A549 (cell line): ENCODE measurements around the gene ERFE. TPM values are rescaled to one million over a fixed set of nuclear protein-coding genes. Genes with fewer than 3 reads are reported as not detected.

Source experiments
- ATAC-seq, 2 experiments: fragments of 200-7000 bp in 1 of 2; fragments of >200 bp in 1 of 2; cut with Nextera tagmentation in 1 of 2; cut with Tn5 transposase in 1 of 2; 3 replicates each; pipeline versions ENCODE4 v1.8.0 to v1.9.1; 2018 to 2020; ENCODE audit warnings: mild to moderate bottlenecking in 1 of 2, moderate library complexity in 1 of 2
- CTCF ChIA-PET: fragments of 300-600 bp; sonication (Branson Sonifier 250); formaldehyde crosslinking; extraction: SDS; loops from one replicate; lab custom pipeline; 2021; ENCODE audit warnings: antibody characterized with exemption, inconsistent platforms; lab: Yijun Ruan, JAX
- POLR2A ChIA-PET: fragments of 350-600 bp; formaldehyde crosslinking; extraction: SDS; loops from one replicate; lab custom pipeline; 2021; ENCODE audit warnings: antibody characterized with exemption, inconsistent platforms; lab: Yijun Ruan, JAX
- DNase-seq, 2 experiments: peaks; one replicate each; pipeline versions ENCODE4 v3.0.0 to v3.0.0-alpha.2; 2011 to 2016; ENCODE audit warnings: low read depth in 1 of 2, low spot score in 1 of 2
- FAIRE-seq: peaks from 2 replicates; lab custom pipeline; 2011; peaks lifted over from hg19 to GRCh38; lab: Jason Lieb, UNC
- H3K27ac ChIP-seq, 2 experiments: fragments of >200 bp; sonication (Bioruptor Twin); formaldehyde crosslinking; 3 replicates each; pipeline ENCODE4 v1.5.1; 2016 to 2017
- H3K4me1 ChIP-seq: fragments of >200 bp; sonication (Bioruptor Twin); formaldehyde crosslinking; 3 replicates; pipeline ENCODE4 v1.6.1; 2016
- H3K4me2 ChIP-seq: fragments of >200 bp; sonication (Bioruptor Twin); formaldehyde crosslinking; 3 replicates; pipeline ENCODE4 v1.6.1; 2016
- H3K4me3 ChIP-seq: fragments of >200 bp; sonication (Bioruptor Twin); formaldehyde crosslinking; 3 replicates; pipeline ENCODE4 v1.5.1; 2016
- H3K9me3 ChIP-seq: fragments of >200 bp; sonication (Bioruptor Twin); formaldehyde crosslinking; 3 replicates; pipeline ENCODE4 v1.6.1; 2016
- CEBPB ChIP-seq, 2 experiments: fragments of >200 bp in 1 of 2; sonication (Bioruptor Twin) in 1 of 2; formaldehyde crosslinking in 1 of 2; IDR thresholded peaks; 2 replicates each; pipeline ENCODE4 v1.6.1; 2012 to 2016
- CTCF ChIP-seq: fragments of >200 bp; sonication (Bioruptor Twin); formaldehyde crosslinking; IDR thresholded peaks from 3 replicates; pipeline ENCODE4 v1.5.1; 2016
- E2F6 ChIP-seq: IDR thresholded peaks from 2 replicates; pipeline ENCODE4 v1.6.1; 2012; ENCODE audit warnings: low read depth, borderline replicate concordance
- EHF ChIP-seq: fragments of 250-450 bp; sonication (Bioruptor Pico); IDR thresholded peaks from 2 replicates; pipeline ENCODE4 v1.5.0; 2020; ENCODE audit warnings: mild to moderate bottlenecking
- EHMT2 ChIP-seq: fragments of 200-600 bp; sonication (generic); IDR thresholded peaks from 2 replicates; pipeline ENCODE4 v1.6.1; 2016; ENCODE audit warnings: antibody characterized with exemption, low read depth, mild to moderate bottlenecking, moderate library complexity
- HES2 ChIP-seq: fragments of >200 bp; sonication (Bioruptor Twin); formaldehyde crosslinking; IDR thresholded peaks from 2 replicates; pipeline ENCODE4 v1.6.1; 2016
- HEYL ChIP-seq: fragments of 250-450 bp; sonication (Bioruptor Pico); IDR thresholded peaks from 2 replicates; pipeline ENCODE4 v1.8.0; 2021; ENCODE audit warnings: mild to moderate bottlenecking, moderate library complexity
- HOXB13 ChIP-seq: fragments of 250-450 bp; sonication (Bioruptor Pico); IDR thresholded peaks from 2 replicates; pipeline ENCODE4 v1.5.0; 2020; ENCODE audit warnings: low read depth, mild to moderate bottlenecking, moderate library complexity
- HOXB5 ChIP-seq: fragments of 250-450 bp; sonication (Bioruptor Pico); IDR thresholded peaks from 2 replicates; pipeline ENCODE4 v1.5.0; 2020; ENCODE audit warnings: mild to moderate bottlenecking, moderate library complexity
- JUN ChIP-seq, 2 experiments: fragments of >200 bp; sonication (Bioruptor Twin); formaldehyde crosslinking; IDR thresholded peaks; 2 replicates in 1 of 2; 3 replicates in 1 of 2; pipeline ENCODE4 v1.6.1; 2016 to 2017
- KDM1A ChIP-seq: fragments of 200-600 bp; sonication (generic); IDR thresholded peaks from 2 replicates; pipeline ENCODE4 v1.6.1; 2016; ENCODE audit warnings: low read depth, mild to moderate bottlenecking
- KDM5A ChIP-seq: fragments of 200-600 bp; sonication (generic); IDR thresholded peaks from 2 replicates; pipeline ENCODE4 v1.6.1; 2016; ENCODE audit warnings: antibody characterized with exemption, mild to moderate bottlenecking
- NR3C1 ChIP-seq: fragments of >200 bp; sonication (Bioruptor Twin); formaldehyde crosslinking; IDR thresholded peaks from 3 replicates; pipeline ENCODE4 v1.6.1; 2017
- POLR2AphosphoS2 ChIP-seq: conservative IDR thresholded peaks from 2 replicates; pipeline ENCODE4 v1.6.1; 2012; ENCODE audit warnings: low read length, improper control_type of control experiment, inconsistent platforms
- RAD21 ChIP-seq, 2 experiments: fragments of >200 bp in 1 of 2; sonication (Bioruptor Twin) in 1 of 2; formaldehyde crosslinking in 1 of 2; IDR thresholded peaks in 1 of 2; conservative IDR thresholded peaks in 1 of 2; 2 replicates in 1 of 2; 3 replicates in 1 of 2; pipeline ENCODE4 v1.6.1; 2012 to 2018; ENCODE audit warnings: inconsistent platforms in 1 of 2
- RARB ChIP-seq: fragments of 250-450 bp; sonication (Bioruptor Pico); IDR thresholded peaks from 2 replicates; pipeline ENCODE4 v1.8.0; 2021; ENCODE audit warnings: mild to moderate bottlenecking, moderate library complexity
- REST ChIP-seq: fragments of 200-600 bp; sonication (generic); IDR thresholded peaks from 2 replicates; pipeline ENCODE4 v1.6.1; 2016; ENCODE audit warnings: antibody characterized with exemption, mild to moderate bottlenecking, moderate library complexity
- RFX5 ChIP-seq: fragments of 450-650 bp; IDR thresholded peaks from 2 replicates; pipeline ENCODE4 v1.7.1; 2014; ENCODE audit warnings: antibody characterized with exemption, mild to moderate bottlenecking, moderate library complexity
- TFCP2L1 ChIP-seq: fragments of 250-450 bp; sonication (Bioruptor Pico); IDR thresholded peaks from 2 replicates; pipeline ENCODE4 v1.5.0; 2021; ENCODE audit warnings: mild to moderate bottlenecking
- ZC3H11A ChIP-seq: fragments of 450-650 bp; IDR thresholded peaks from 2 replicates; pipeline ENCODE4 v1.6.1; 2014; ENCODE audit warnings: antibody characterized with exemption, mild to moderate bottlenecking
- ZSCAN20 ChIP-seq: fragments of 250-450 bp; sonication (Bioruptor Pico); IDR thresholded peaks from 2 replicates; pipeline ENCODE4 v1.8.0; 2022; ENCODE audit warnings: mild to moderate bottlenecking, moderate library complexity
- WGBS: methylation state at CpG from one replicate; pipeline ENCODE4 v1.1.6; 2017; ENCODE audit errors: missing lambda C conversion rate; 5-methylcytosine and 5-hydroxymethylcytosine counted together
- polyA plus RNA-seq, 4 experiments: library from polyadenylated mRNA; depleted of rRNA in 3 of 4; stranded (reverse); fragments of >200 nt; fragmentation: RNase III in 1 of 4; extraction: RNeasy Plus Mini Kit Qiagen cat#74134 plus additional on column Dnase treatment in 1 of 4; gene quantifications; 2 replicates in 3 of 4; 3 replicates in 1 of 4; pipeline ENCODE4 v1.2.3, GENCODE V29; 2011 to 2017

The ERFE gene
- polyA plus RNA-seq, 2 of the 4 experiments (the other 2 are of a cell fraction) = 2.6 TPM

GRCh38 chr2:238166391-238167343 is 7.9 kb downstream of the ERFE start:
- 97% methylated on average over 15 of the region's 24 CpGs for WGBS
- ChIA-PET POLR2A (interaction anchor here (0.7 kb wide), 1 partner anchor 73 kb away, joined by 3 read pairs; the partner anchor contains the start of gene HES6), CTCF (interaction anchor here (1.0 kb wide), 1 partner anchor 97 kb away, joined by 3 read pairs; no protein-coding TSS in a partner anchor)
- no peak for FAIRE-seq
- Histone ChIP-seq H3K27ac (peak overlapping the region in 1 of 2 experiments; percentile 9; a peak in 1 of 6 replicates), H3K4me3 (no peak overlapping the region), H3K9me3 (no peaks in the 10 kb centered on the region)
- TF ChIP-seq CEBPB (IDR thresholded peaks at IDR 0.05) = no peak
- no peak for TF ChIP-seq HOXB13
- no peak for TF ChIP-seq POLR2AphosphoS2
- no peak for TF ChIP-seq TFCP2L1
- no peak for TF ChIP-seq ZC3H11A
- no peak for TF ChIP-seq RAD21 (conservative IDR thresholded peaks at IDR 0.05 in 1 of 2, IDR thresholded peaks at IDR 0.05 in 1 of 2)
- TF ChIP-seq JUN (IDR thresholded peaks at IDR 0.05) = no peak
- no peak for TF ChIP-seq RFX5
- no peak for TF ChIP-seq EHMT2
- no peak for TF ChIP-seq KDM1A
- TF ChIP-seq CTCF = no peak
- TF ChIP-seq, all 56 proteins: peak for 0
- H3K4me2 ChIP-seq = no peak overlapping the region
- peaks cover 38% of the 10 kb centered on the region for H3K4me1 ChIP-seq
- ATAC-seq = peak in 1 of 2 experiments; percentile 2; a peak in 1 of 6 replicates
- no peak for DNase-seq

- ChIA-PET POLR2A (interaction anchor here (0.7 kb wide), 1 partner anchor 73 kb away, joined by 3 read pairs; the partner anchor contains the start of gene HES6), CTCF (interaction anchor here (1.0 kb wide), 1 partner anchor 96 kb away, joined by 3 read pairs; no protein-coding TSS in a partner anchor)
- H3K4me1 ChIP-seq = peaks cover 38% of the 10 kb centered on the region
- no peak overlapping the region for H3K4me3 ChIP-seq
- no peaks in the 10 kb centered on the region for H3K9me3 ChIP-seq
- no peak for FAIRE-seq
- DNase-seq = no peak
- H3K27ac ChIP-seq = peak overlapping the region; percentile 15 to 88; a peak in 4 of 6 replicates
- no peak for ATAC-seq
- no peak for TF ChIP-seq KDM1A
- TF ChIP-seq KDM5A = no peak
- TF ChIP-seq EHF (CRISPR knock-in tag) = no peak
- no peak for TF ChIP-seq CEBPB (IDR thresholded peaks at IDR 0.05)
- TF ChIP-seq HOXB5 (CRISPR knock-in tag) = no peak
- no peak for TF ChIP-seq RARB (CRISPR knock-in tag)
- no peak for TF ChIP-seq ZSCAN20 (CRISPR knock-in tag)
- no peak for TF ChIP-seq NR3C1
- no peak for TF ChIP-seq E2F6
- H3K4me2 ChIP-seq = no peak overlapping the region
- 96% methylated on average over 7 of the region's 7 CpGs for WGBS
Measured at GRCh38 chr2:238167344-238167715, 8.6 kb downstream of the ERFE start.

GRCh38 chr2:238167761-238168160 is 9.0 kb downstream of the ERFE start:
- H3K4me1 ChIP-seq = peaks cover 38% of the 10 kb centered on the region
- WGBS = 88% methylated on average over 8 of the region's 8 CpGs
- no peak for DNase-seq
- no peak overlapping the region for H3K4me2 ChIP-seq
- no peak for ATAC-seq
- H3K4me3 ChIP-seq = no peak overlapping the region
- ChIA-PET CTCF (interaction anchor here (1.0 kb wide), 1 partner anchor 95 kb away, joined by 3 read pairs; no protein-coding TSS in a partner anchor), POLR2A (interaction anchor here (0.7 kb wide), 1 partner anchor 72 kb away, joined by 3 read pairs; the partner anchor contains the start of gene HES6)
- FAIRE-seq = no peak
- no peaks in the 10 kb centered on the region for H3K9me3 ChIP-seq
- TF ChIP-seq HES2 (no peak), CTCF (no peak), HEYL (CRISPR knock-in tag) (no peak), REST (no peak)
- H3K27ac ChIP-seq = peak overlapping the region; percentile 88 to 89; a peak in 5 of 6 replicates
